ENCODE data around the gene KLRC4. TPM values are rescaled to one million over a fixed set of nuclear protein-coding genes. Genes with fewer than 3 reads are reported as not detected.
A peak's percentile ranks its signal among the peaks of the same experiment; 100 is the strongest.
"Not testable (repeated sequence)": the region's sequence is repeated elsewhere in the genome, so short reads cannot be mapped to it uniquely, and the experiment has no call there.

The KLRC4 gene
- total and polyA plus RNA-seq, 2 donors (not counting 1 experiment from before 2014, with no cell fraction given) = not detected

GRCh38 chr12:10374624-10375018, 34.9 kb downstream of the KLRC4 start:
- no peak overlapping the region for H3K4me3 ChIP-seq (ENCODE audit: control extremely low read depth in 1 of 5, extremely low read depth in 1 of 5, insufficient read depth in 1 of 5, low read depth in 2 of 5, low read length in 4 of 5)
- H3K9ac ChIP-seq (ENCODE audit: low read length) = no peak overlapping the region
- H3K4me1 Mint-ChIP-seq = peaks cover 12% of the 10 kb centered on the region
- intact Hi-C loops (cut with micrococcal nuclease) = no loop called here
- H3K4me3 Mint-ChIP-seq = no peak overlapping the region
- POLR2A ChIA-PET = no interaction called here
- H3K27me3 ChIP-seq (replicated peaks in 1 of 4; ENCODE audit: control extremely low read depth in 1 of 4, control insufficient read depth in 3 of 4, insufficient read depth in 4 of 4, low read length in 3 of 4) = no peaks in the 10 kb centered on the region
- no peaks in the 10 kb centered on the region for H3K27me3 Mint-ChIP-seq
- peaks cover 0 to 3% (median 0%) of the 10 kb centered on the region in 3 donors for H3K9me3 ChIP-seq (ENCODE audit: control extremely low read depth in 1 of 3, control insufficient read depth in 2 of 3, insufficient read depth in 1 of 3, low read length in 2 of 3)
- CTCF ChIA-PET = no interaction called here
- H2AFZ ChIP-seq (ENCODE audit: insufficient read depth, low read depth, low read length, poor library complexity, severe bottlenecking) = no peak overlapping the region
- TF ChIP-seq CTCF (IDR thresholded peaks at IDR 0.05) (no peak), EZH2 (IDR thresholded peaks at IDR 0.05; ENCODE audit: borderline replicate concordance, insufficient read depth, low read depth, low read length, poor library complexity, severe bottlenecking) (no peak)
- H3K27ac ChIP-seq (ENCODE audit: low read length in 2 of 2) = no peak overlapping the region
- no peaks in the 10 kb centered on the region for H3K9me3 Mint-ChIP-seq (ENCODE audit: insufficient read depth)
- no peaks in the 10 kb centered on the region for H4K20me1 ChIP-seq (ENCODE audit: control insufficient read depth, insufficient read depth, low read length, poor library complexity, severe bottlenecking)
- DNase-seq (no peak), ATAC-seq (ENCODE audit: low read depth) (no peak)
- H3K4me2 ChIP-seq (replicated peaks; ENCODE audit: low read depth, low read length, poor library complexity, severe bottlenecking) = no peak overlapping the region
- 100% methylated on average over 1 of the region's 3 CpGs for WGBS (ENCODE audit: insufficient coverage)
- peaks cover 7 to 15% of the 10 kb centered on the region in 2 donors for H3K4me1 ChIP-seq (ENCODE audit: control insufficient read depth in 2 of 2, insufficient read depth in 2 of 2, low read length in 2 of 2)
- no peaks in the 10 kb centered on the region for H3K36me3 ChIP-seq (replicated peaks in 1 of 2; ENCODE audit: control extremely low read depth in 1 of 2, control insufficient read depth in 1 of 2, extremely low read depth in 1 of 2, insufficient read depth in 2 of 2, low read length in 1 of 2)
- H3K79me2 ChIP-seq (ENCODE audit: control insufficient read depth, insufficient read depth, low read length) = no peaks in the 10 kb centered on the region
- no peak overlapping the region for H3K27ac Mint-ChIP-seq

- TF ChIP-seq CTCF (IDR thresholded peaks at IDR 0.05) (no peak), EZH2 (IDR thresholded peaks at IDR 0.05; ENCODE audit: borderline replicate concordance, insufficient read depth, low read depth, low read length, poor library complexity, severe bottlenecking) (no peak)
- no peak overlapping the region for H3K4me3 Mint-ChIP-seq
- peaks cover 0 to 7% (median 0%) of the 10 kb centered on the region in 3 donors for H3K9me3 ChIP-seq (ENCODE audit: control extremely low read depth in 1 of 3, control insufficient read depth in 2 of 3, insufficient read depth in 1 of 3, low read length in 2 of 3)
- peaks cover 7 to 15% of the 10 kb centered on the region in 2 donors for H3K4me1 ChIP-seq (ENCODE audit: control insufficient read depth in 2 of 2, insufficient read depth in 2 of 2, low read length in 2 of 2)
- peak overlapping the region; percentile 18 for H2AFZ ChIP-seq (ENCODE audit: insufficient read depth, low read depth, low read length, poor library complexity, severe bottlenecking)
- no peaks in the 10 kb centered on the region for H3K9me3 Mint-ChIP-seq (ENCODE audit: insufficient read depth)
- ChIA-PET CTCF (no interaction called here), POLR2A (no interaction called here)
- WGBS (ENCODE audit: insufficient coverage) = 80% methylated on average over 1 of the region's 1 CpG
- peak overlapping the region; percentile 26 for H3K4me2 ChIP-seq (replicated peaks; ENCODE audit: low read depth, low read length, poor library complexity, severe bottlenecking)
- H3K4me3 ChIP-seq (ENCODE audit: control extremely low read depth in 1 of 5, extremely low read depth in 1 of 5, insufficient read depth in 1 of 5, low read depth in 2 of 5, low read length in 4 of 5) = no peak overlapping the region
- H3K27ac Mint-ChIP-seq = no peak overlapping the region
- H3K27ac ChIP-seq (ENCODE audit: low read length in 2 of 2) = peak overlapping the region in 1 of 2 donors; percentile 47
- intact Hi-C loops (cut with micrococcal nuclease) = no loop called here
- H4K20me1 ChIP-seq (ENCODE audit: control insufficient read depth, insufficient read depth, low read length, poor library complexity, severe bottlenecking) = no peaks in the 10 kb centered on the region
- no peaks in the 10 kb centered on the region for H3K27me3 Mint-ChIP-seq
- peaks cover 12% of the 10 kb centered on the region for H3K4me1 Mint-ChIP-seq
- H3K36me3 ChIP-seq (replicated peaks in 1 of 2; ENCODE audit: control extremely low read depth in 1 of 2, control insufficient read depth in 1 of 2, extremely low read depth in 1 of 2, insufficient read depth in 2 of 2, low read length in 1 of 2) = no peaks in the 10 kb centered on the region
- no peak for DNase-seq
- no peak for ATAC-seq (ENCODE audit: low read depth)
- H3K79me2 ChIP-seq (ENCODE audit: control insufficient read depth, insufficient read depth, low read length) = peaks cover 5% of the 10 kb centered on the region
- no peak overlapping the region for H3K9ac ChIP-seq (ENCODE audit: low read length)
- H3K27me3 ChIP-seq (replicated peaks in 1 of 4; ENCODE audit: control extremely low read depth in 1 of 4, control insufficient read depth in 3 of 4, insufficient read depth in 4 of 4, low read length in 3 of 4) = no peaks in the 10 kb centered on the region
Observed at GRCh38 chr12:10372559-10372958, 37.0 kb downstream of the KLRC4 start.

- H4K20me1 ChIP-seq (ENCODE audit: control insufficient read depth, insufficient read depth, low read length, poor library complexity, severe bottlenecking); H3K4me3 ChIP-seq (ENCODE audit: control extremely low read depth in 1 of 5, extremely low read depth in 1 of 5, insufficient read depth in 1 of 5, low read depth in 2 of 5, low read length in 4 of 5); H3K27ac Mint-ChIP-seq; DNase-seq; H3K9ac ChIP-seq (ENCODE audit: low read length); H3K9me3 ChIP-seq (ENCODE audit: control extremely low read depth in 1 of 3, control insufficient read depth in 2 of 3, insufficient read depth in 1 of 3, low read length in 2 of 3); CTCF ChIA-PET; H3K4me3 Mint-ChIP-seq; ATAC-seq (ENCODE audit: low read depth); H3K79me2 ChIP-seq (ENCODE audit: control insufficient read depth, insufficient read depth, low read length); POLR2A ChIA-PET; H3K9me3 Mint-ChIP-seq (ENCODE audit: insufficient read depth); H3K27me3 ChIP-seq (replicated peaks in 1 of 4; ENCODE audit: control extremely low read depth in 1 of 4, control insufficient read depth in 3 of 4, insufficient read depth in 4 of 4, low read length in 3 of 4); H3K36me3 ChIP-seq (replicated peaks in 1 of 2; ENCODE audit: control extremely low read depth in 1 of 2, control insufficient read depth in 1 of 2, extremely low read depth in 1 of 2, insufficient read depth in 2 of 2, low read length in 1 of 2); intact Hi-C loops (cut with micrococcal nuclease); H3K27me3 Mint-ChIP-seq: not testable (repeated sequence)
- H3K4me1 Mint-ChIP-seq = peaks cover 12% of the 10 kb centered on the region
- 50% methylated on average over 3 of the region's 6 CpGs for WGBS (ENCODE audit: insufficient coverage)
- peak overlapping the region; percentile 26 for H3K4me2 ChIP-seq (replicated peaks; ENCODE audit: low read depth, low read length, poor library complexity, severe bottlenecking)
- H3K27ac ChIP-seq (ENCODE audit: low read length in 2 of 2) = peak overlapping the region in 1 of 2 donors; percentile 47
- H2AFZ ChIP-seq (ENCODE audit: insufficient read depth, low read depth, low read length, poor library complexity, severe bottlenecking) = peak overlapping the region; percentile 18
- peaks cover 11 to 15% of the 10 kb centered on the region in 2 donors for H3K4me1 ChIP-seq (ENCODE audit: control insufficient read depth in 2 of 2, insufficient read depth in 2 of 2, low read length in 2 of 2)
Observed at GRCh38 chr12:10371893-10372535, 37.5 kb downstream of the KLRC4 start.

Data from B cell (primary cell).